CD4-positive, alpha-beta T cell treated with Interferon gamma for 1 hour (primary cell): ENCODE measurements around the gene INTS15.
"Not testable (repeated sequence)": the region's sequence is repeated elsewhere in the genome, so short reads cannot be mapped to it uniquely, and the experiment has no call there.

Experiments
- DNase-seq: peaks from one replicate; pipeline ENCODE4 v3.0.0-alpha.2; 2020

The INTS15 gene

DNA sequence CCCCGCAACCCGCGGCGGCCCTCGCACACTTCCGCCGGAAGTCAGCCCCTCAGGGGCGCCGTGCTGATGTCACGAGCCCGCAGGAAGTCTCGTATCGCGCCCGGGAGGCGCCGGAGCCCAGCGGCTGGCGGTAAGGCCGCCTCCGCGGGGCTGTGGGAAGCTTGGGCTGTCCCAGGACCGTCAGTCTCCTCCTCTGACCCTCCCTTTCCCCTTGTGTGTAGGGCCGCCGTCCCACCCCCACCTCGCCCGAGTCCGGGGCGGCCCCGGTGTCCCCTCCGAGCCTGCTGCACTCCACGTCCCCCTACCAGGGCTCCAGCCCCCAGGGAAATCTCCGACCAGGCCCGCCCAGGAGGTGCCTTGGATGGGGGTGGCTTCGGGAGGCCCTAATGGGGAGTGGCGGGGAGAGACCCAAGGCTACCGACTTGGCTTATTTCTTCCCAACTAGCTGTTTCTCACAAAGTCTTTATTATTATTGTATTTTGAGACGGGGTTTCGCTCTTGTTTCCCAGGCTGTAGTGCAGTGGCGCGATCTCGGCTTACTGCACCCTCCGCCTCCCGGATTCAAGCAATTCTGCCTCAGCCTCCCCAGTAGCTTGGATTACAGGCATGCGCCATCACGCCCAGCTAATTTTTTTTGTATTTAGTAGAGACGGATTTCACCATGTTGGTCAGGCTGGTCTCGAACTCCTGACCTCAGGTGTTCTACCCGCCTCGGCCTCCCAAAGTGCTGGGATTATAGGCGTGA, 12.3 kb upstream of the INTS15 start, which contains the start of gene ZDHHC4:
TSS of gene ZDHHC4 (plus strand) at position 86 of the 745 bp plus-strand sequence. CDS start 3,108 bp downstream, outside the sequence.
- DNase-seq, result peak; percentile 91

DNA sequence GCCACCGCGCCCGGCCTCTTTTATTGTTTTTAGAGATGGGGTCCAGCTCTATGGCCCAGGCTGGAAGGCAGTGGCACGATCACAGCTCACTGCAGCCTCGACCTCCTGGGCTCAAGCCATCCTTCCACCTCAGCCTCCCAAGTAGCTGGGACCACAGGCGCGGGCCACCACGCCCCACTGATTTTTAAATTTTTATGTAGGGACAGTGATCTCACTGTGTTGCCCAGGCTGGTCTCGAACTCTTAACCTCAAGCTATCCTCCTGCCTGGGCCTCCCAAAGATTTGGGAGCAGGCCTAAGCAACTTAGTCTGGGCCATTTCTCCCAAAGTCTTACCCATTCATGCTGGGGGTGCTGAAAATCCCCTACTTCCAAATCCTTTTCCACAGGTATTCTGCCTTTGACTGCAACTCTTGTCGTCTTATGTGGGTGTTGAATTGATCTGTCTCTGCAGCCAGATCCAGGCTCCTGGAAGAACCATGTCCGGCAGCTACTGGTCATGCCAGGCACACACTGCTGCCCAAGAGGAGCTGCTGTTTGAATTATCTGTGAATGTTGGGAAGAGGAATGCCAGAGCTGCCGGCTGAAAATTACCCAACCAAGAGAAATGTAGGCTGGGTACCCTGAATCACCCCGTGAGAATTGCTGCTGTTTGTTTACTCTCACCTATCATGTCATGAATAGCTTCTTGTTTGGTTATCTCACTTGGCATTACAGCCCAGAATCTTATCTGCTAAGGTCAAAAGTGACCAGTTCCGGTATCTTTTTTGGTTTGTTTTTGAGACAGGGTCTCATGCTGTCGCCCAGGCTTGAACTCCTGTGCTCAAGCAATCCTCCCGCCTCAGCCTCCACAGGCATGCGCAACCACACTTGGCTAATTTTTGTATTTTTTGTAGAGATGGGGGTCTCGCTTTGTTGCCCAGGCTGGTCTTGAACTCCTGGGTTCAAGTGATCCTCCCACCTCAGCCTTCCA, 11.4 kb upstream of the INTS15 start:
- no peak for DNase-seq

DNA sequence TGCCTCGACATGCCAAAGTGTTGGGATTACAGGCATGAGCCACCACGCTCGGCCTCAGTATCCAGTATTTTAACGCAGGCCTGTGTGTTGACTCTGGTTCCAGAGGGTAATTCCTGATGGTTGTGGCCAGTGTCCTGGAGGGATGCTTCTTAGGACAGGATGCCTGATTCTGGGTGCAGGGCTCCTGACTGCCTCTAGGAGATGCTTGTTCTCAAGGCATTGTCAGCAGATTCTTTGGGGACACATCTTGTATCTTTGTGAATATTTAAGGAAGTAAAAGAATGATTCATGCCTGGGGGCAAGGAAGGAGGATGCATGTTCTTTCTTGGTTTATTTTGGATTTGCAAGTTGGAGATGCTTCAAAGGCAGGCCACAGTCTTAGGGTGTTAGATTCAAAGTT, 10.4 kb upstream of the INTS15 start:
- no peak for DNase-seq

DNA sequence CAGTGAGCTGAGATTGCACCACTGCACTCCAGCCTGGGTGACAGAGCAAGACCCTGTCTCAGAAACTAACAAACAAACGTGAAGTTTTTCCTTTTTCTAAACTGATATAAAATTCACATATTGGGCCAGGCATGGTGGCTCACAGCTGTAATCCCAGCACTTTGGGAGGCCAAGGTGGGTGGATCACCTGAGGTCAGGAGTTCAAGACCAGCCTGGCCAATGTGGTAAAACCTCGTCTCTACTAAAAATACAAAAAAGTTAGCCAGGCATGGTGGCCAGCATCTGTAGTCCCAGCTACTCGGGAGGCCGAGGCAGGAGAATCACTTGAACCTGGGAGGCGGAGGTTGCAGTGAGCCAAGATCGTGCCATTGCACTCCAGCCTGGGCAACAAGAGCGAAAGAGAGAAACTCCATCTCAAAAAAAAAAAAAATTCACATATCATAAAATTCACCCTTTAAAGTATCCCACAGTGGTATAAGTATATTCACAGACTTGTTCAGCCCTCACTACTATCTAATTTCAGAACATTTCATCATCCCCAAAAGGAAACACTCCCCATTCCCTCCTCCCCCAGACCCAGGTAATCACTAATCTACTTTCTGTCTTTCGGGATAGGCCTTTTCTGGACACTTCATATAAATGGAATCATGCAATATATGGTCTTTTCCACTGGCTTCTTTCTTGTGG, 3.9 kb upstream of the INTS15 start:
- not testable (repeated sequence) for DNase-seq

DNA sequence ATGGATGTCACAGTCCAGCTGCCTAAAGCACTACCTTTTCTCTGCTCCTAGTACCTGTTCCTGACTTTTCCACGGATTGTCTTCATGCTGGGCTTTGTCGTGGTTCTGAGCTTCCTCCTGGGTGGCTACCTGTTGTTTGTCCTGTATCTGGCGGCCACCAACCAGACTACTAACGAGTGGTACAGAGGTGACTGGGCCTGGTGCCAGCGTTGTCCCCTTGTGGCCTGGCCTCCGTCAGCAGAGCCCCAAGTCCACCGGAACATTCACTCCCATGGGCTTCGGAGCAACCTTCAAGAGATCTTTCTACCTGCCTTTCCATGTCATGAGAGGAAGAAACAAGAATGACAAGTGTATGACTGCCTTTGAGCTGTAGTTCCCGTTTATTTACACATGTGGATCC, 1.3 kb upstream of the INTS15 start:
- DNase-seq, result no peak

DNA sequence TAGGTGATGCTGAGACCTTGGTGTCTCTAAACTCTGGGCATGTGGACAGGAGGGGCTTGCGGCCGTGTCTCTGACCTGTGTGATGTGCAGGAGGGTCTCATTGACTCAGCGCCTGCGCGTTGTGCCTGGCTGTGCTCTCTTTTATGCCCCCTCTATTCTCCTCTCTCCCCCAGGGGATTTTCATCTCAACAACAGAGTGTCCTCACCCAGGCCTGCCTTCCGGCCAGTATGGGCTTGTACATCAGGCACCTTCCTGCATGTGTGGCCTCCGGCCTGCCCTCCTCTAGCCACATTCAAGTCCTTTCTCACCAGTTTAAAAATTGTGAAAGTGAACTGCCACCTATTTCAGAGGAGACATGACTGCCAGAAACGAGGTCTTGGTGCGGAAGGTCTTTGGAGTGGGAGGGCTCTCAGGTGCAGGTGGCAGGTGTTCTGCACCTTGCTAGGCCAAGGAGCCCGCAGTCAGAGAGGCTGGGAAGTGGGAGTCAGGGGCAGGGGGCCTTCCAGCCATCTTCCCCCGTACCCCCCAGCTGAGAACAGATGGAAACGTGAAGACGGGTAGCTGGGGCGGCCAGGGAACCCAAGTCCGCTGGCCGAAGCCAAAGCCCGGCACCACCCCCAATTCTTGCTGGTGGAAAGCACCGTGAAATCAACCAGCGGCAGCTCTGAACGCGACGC, 531 bp upstream of the INTS15 start:
- no peak for DNase-seq

DNA sequence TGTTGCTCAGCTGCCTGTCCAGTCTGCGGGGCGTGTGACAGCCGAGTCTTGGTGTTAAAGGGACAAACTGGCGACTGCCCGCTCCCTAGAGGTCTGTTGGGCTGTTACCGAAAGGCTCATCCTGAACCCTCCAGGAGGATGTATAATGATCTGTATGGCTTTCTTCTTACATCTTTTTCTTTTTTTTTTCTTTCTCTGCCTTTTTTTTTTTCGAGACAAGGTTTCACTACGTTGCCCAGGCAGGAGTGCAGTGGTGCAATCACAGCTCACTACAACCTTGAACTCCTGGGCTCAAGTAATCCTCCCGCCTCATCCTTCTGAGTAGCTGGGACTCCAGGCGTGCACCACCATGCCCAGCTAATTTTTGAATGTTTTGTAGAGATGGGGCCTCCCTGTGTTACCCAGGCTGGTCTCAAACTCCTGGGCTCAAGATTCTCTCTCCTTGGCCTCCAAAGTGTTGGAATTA, 857 bp downstream of the INTS15 start:
- no peak for DNase-seq

DNA sequence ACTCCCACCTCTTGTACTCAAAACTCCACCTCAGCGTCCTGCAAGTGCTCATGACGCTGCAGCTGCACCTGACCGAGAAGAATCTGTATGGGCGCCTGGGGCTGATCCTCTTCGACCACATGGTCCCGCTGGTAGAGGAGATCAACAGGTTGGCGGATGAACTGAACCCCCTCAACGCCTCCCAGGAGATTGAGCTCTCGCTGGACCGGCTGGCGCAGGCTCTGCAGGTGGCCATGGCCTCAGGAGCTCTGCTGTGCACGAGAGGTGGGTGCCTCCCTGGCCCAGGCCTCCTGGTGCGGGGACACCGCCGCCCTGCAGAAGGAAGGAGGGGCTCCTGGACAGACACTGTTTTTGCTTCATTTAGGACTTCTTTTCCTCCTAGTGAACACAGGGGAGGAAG, 10.3 kb downstream of the INTS15 start:
- no peak for DNase-seq

DNA sequence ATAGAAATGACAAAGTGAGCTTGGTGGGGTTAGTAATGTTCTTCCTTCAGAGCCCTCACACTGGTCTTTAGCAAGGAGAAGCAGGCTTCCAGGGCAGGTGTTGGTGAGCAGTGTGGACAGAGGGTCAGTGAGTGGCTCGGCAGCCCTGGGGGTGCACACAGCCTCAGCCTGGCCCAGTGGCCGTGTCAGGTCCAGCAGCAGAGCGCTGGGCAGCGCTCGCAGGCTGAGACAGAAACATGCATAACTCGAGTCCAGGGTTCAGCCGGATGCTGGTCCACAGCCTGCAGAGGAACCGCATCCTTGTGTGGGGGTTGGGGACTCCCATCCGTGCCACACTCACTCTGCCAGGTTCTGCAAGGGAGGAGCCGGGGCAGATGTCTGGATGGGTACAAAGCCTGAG, 14.6 kb downstream of the INTS15 start:
- no peak for DNase-seq

DNA sequence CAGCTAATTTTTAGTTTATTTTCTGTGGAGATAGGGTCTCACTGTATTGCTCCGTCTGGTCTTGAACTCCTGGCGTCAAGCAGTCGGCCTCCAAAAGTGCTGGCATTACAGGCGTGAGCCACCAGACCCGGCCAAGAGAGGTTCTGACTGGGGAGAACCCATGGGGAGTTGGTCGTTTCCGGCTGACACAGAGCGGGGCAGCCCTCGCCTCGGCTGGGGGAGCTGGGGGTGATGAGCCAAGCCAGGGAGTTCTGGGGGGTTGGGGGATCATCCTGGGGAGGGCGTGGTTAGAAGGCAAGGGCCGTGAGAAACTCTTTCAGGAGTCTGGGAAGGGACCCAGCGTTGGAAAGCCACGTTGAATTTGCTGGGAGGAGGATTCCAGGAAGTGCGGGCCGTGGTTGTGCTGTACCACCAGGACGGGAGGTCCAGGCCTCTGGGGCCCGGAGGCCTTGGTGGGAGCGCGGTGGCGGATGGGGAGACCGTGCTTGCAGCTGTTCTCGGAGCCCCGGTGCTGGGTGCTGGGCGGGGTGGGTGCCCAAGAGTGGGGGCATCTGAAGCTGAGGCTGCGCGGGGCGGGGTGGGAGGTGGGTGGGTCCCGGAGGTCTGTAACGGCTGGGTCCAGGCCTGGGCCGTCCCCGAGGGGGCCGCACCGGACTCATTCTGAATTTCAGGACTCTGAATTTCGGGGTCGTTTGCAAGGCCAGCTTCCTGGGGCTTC, 17.2 kb downstream of the INTS15 start:
- DNase-seq, result no peak

DNA sequence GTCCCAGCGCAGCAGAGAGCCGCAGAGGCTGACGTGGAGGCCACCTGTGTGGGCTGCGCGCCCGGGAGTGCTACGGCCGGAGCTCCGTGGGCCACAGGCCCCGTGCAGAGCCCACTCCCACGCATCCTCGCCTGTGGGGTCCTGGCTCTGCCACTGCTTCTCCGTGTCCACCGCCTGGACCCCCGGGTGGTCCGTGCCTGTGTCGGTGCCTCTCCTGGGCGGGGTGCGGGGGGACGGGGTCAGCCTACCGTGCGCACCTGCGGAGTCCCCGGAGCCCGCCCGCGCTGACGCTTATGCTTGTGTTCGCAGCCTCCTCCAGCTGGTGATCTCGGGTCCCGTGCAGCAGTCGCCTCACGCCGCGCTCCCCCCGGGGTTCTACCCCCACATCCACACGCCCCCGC, 17.8 kb downstream of the INTS15 start:
- no peak for DNase-seq

DNA sequence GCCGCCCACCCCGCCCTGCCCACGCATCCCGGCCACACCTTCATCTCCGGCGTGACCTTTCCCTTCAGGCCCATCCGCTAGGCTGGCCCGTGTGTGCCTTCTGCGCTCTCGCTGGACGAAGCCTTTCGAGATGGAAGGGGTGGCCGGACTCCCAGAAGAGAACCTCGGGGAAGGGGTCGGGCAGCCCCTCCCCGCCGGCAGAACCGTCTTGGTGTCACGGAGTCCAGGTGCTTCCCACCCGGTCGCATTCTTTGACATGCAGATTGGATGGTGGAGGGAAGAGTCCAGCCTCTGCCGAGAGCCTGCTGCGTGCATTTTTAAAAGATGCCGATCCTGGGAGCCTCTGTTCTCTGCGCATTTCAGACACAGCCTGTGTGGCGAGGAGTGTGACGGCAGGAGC, 18.3 kb downstream of the INTS15 start:
- DNase-seq, result no peak

DNA sequence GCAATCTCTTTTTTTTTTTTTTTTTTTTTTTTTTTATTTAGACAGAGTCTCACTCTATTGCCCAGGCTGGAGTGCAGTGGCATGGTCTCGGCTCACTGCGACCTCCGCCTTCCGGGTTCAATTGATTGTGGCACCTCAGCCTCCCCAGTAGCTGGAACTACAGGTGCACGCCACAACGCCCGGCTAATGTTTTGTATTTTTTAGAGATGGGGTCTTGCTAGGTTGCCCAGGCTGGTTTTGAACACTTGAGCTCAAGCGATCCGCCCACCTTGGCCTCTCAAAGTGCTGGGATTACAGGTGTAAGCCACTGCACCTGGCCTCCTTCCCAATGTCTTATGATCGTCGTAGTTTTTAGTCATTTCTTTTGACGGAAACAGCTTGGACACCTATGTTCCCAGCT, 19.0 kb downstream of the INTS15 start:
- no peak for DNase-seq

DNA sequence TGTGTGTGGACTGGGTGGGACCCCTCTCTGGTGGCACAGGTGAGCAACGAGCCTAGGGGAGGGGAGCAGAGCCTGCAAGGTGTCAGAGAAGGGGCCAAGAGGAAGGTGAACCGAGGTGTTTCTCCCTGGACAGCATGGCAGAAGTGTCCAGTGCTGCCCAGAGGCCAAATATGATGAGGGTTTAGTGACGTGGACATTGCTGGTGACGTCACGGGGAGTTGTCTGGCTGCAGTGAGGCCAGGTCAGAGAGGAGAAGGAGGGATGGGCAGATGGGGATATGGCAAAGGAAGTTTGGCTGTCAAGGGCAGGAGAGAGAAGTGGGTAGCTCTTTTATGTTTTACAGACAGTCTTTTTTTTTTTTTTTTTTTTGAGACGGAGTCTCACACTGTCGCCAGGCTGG, 23.0 kb downstream of the INTS15 start:
- DNase-seq, result no peak

DNA sequence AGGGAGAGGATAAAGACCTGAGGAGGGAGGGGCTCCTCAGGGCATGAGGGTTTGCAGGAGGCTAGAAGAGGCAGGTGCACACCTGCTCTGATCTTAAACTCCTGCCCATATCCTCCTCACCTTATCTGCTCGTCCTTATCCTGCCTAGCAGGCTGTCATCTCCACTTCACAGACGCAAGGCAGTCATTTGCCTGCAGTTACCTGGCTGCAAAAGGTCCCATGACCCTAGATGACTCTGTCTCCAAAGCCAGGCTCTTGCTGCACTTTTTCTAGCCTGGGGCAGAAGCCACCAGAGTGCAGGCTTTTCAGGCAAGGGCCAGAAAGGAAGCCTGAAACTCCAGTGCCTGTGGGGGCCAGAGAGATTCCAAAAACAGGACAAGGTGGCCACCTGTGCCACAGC, 23.9 kb downstream of the INTS15 start:
- no peak for DNase-seq

DNA sequence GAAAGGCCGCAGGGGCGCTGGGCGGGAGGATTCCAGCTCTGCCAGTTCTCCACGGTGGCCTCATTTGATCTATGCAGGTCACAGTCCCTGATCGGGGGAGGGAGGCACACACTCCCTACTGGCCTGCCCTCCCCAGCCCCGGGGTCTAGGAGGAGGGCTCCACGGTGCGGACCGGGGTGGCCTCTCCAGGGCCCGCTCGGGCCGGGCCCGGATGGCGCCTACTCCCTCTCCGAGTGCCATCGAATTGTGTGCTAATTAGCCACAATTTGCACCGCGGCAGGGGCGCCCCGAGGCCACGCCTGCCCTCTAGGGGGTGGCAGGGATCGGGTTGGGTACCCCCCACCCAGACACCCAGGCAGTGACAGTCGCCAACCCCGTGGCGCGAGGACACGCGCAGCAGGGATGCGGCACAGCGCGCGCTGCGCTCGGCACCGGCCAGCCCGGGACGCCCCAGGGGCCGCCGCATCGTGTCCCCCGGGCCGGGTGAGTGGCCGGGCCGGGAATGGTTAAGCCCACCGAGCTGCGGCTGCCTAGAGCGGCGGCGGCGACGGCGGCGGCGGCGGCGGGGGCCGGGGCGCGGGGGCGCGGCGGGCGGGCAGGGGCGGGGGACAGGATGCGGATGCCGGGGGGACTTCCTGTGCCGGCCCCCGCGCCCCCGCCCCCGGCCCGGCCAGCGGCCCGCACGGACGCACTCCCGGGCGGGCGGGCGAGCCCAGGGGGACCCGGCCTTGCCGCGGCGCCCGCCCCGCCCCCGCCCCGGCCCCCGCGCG, 25.3 kb downstream of the INTS15 start, which contains the start of gene ZNF853:
TSS of gene ZNF853 (plus strand) at position 658 of the 770 bp plus-strand sequence. CDS start 565 bp downstream, outside the sequence.
- DNase-seq, result peak; percentile 12

DNA sequence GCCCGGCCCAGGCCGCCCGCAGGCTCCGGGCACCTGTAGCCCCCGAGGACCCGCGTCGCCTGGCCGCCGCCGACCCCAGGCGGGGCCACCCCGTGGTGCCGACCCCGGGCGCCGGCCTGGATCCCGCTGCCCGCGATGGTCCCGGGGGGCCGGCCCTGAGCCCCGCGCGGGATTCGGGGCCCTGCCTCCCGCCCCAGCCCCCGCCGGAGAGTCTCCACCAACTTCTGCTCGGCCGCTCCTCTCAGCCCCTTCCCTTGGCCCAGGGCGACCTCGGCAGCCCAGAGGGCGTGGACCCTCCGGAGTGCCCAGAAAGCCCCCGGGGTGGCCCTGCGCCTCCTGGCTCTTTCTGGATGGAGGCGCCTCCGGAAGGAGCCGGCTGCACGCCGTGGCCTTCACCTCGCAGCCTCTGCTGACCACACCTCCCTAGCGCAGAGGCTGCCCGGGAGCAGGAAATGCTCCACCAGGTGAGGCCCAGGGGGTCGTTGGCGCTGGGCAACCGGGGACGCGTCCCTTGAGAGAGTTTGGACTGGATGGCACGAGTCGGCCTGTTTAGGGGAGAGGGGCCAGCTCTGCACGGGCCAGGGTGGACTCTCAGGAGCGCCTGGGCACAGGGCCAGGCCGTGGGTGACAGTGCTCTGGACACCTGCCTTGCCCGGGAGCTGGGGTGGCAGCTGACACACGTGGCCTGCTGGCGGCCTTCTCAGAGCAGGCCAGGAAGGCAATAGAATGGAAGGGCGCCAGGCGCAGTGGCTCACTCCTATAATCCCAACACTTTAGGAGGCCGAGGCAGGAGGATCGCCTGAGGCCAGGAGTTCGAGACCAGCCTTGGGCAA, 26.1 kb downstream of the INTS15 start:
- no peak for DNase-seq

DNA sequence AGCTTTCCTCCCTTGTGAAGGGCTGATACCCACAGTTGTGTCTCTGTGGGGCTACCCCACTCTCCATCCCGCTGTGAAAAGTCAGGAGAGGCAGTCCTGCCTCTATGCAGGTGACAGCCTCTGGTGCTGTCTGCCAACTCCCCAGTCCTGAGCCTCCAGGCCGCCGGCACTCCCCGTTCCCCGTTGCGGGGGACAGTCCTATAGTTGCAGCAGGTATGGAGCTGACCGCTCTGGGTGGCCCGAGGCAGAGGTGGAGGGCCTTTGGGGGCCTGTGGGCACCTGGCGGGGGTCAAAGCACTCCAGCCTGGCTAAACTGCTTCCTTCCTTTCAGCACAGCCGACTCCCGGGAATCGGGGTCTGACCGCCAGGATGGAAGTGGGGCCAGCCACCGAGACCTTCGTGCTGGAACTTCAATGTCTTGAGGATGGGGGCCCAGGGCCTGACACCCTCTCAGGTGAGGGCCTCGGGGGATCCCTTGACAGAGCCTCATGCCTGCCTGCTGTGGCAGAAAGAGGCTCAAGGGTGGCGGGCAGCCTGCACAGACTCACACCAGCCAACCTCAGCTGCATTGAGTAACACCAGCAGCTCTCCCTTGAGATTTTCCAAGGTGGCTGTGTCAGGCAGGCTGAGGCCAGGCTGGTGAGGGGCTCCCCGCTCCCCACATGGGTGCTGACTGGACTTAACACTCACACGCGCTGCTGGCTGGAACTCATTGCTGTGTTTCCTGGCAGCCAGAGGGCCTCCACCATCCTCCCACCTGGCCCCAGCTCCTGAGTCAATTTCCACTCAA, 27.2 kb downstream of the INTS15 start:
- DNase-seq, result no peak

DNA sequence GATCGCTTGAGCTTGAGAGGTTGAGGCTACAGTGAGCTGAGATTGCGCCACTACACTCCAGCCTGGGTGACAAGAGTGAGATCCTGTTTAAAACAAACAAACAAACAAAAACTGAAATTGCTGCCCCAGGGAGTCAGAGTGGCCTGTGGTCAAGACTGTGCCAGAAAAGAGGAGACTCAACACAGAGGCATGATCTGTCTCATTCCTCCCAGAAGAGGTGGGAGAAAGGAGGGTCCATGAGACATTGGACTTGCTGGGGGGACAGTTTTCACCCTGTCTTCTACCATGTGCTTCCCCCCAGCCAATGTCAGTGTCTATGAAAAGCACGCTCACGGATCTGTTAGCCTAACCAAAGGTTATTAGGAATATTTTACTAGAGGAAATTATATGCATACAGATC, 28.8 kb downstream of the INTS15 start:
- DNase-seq, result no peak
